Small intestine (tissue), 7 donors: ENCODE results near the gene METRN. TPM values are rescaled to one million over a fixed set of nuclear protein-coding genes. Genes with fewer than 3 reads are reported as not detected.

Experiments
- DNase-seq, 2 donors: peaks; one replicate each; pipeline versions ENCODE4 v3.0.0 to v3.0.0-alpha.2; 2013
- FAIRE-seq: peaks from 2 replicates; lab custom pipeline; 2012; peaks lifted over from hg19 to GRCh38; lab: Jason Lieb, UNC
- H3K27ac ChIP-seq, 3 donors: one replicate each; pipeline ENCODE4 v1.5.1; 2013; ENCODE audit warnings: low read length in 2 of 3, mild to moderate bottlenecking in 2 of 3, control low read depth in 1 of 3, inconsistent platforms in 1 of 3, low read depth in 1 of 3, moderate library complexity in 1 of 3
- H3K27me3 ChIP-seq, 3 donors: one replicate each; pipeline ENCODE4 v1.6.1; 2013; ENCODE audit warnings: low read length in 3 of 3, inconsistent platforms in 1 of 3; ENCODE audit not compliant: control insufficient read depth in 3 of 3, insufficient read depth in 3 of 3
- H3K36me3 ChIP-seq, 3 donors: one replicate each; pipeline ENCODE4 v1.6.1; 2013; ENCODE audit warnings: low read length in 3 of 3, inconsistent platforms in 1 of 3, low read depth in 1 of 3, mild to moderate bottlenecking in 1 of 3, moderate library complexity in 1 of 3; ENCODE audit not compliant: control insufficient read depth in 3 of 3, insufficient read depth in 2 of 3
- H3K4me1 ChIP-seq, 3 donors: one replicate each; pipeline ENCODE4 v1.6.1; 2013; ENCODE audit warnings: low read length in 2 of 3, inconsistent platforms in 1 of 3, low read depth in 1 of 3, mild to moderate bottlenecking in 1 of 3, moderate library complexity in 1 of 3; ENCODE audit not compliant: control insufficient read depth in 3 of 3, insufficient read depth in 2 of 3
- H3K4me3 ChIP-seq, 3 donors: one replicate each; pipeline ENCODE4 v1.5.1; 2013; ENCODE audit warnings: low read length in 3 of 3, control low read depth in 1 of 3, inconsistent platforms in 1 of 3, low read depth in 1 of 3, mild to moderate bottlenecking in 1 of 3, moderate library complexity in 1 of 3
- H3K9me3 ChIP-seq, 2 donors: one replicate each; pipeline ENCODE4 v1.6.1; 2013; ENCODE audit warnings: low read depth in 1 of 2, low read length in 1 of 2; ENCODE audit not compliant: control insufficient read depth in 2 of 2, insufficient read depth in 1 of 2
- WGBS, 3 donors: extraction: QIAGEN DNeasy Blood & Tissue Kit; methylation state at CpG; one replicate each; pipeline ENCODE4 v1.1.7; 2013; 5-methylcytosine and 5-hydroxymethylcytosine counted together
- polyA plus RNA-seq, 4 donors: library from polyadenylated mRNA; stranded (reverse) in 3 of 4; unstranded in 1 of 4; fragments of 200-250 nt in 3 of 4; fragments of 120-200 nt in 1 of 4; gene quantifications; one replicate each; pipeline versions ENCODE4 v1.2.1 to v1.2.3, GENCODE V29; 2013
- donor health status: healthy with polysubstance abuse.
- donor health status: control.
- donor health status: control.
- donor health status: Bipolar disorder and iron deficiency.
- donor health status: healthy.

Gene METRN
- polyA plus RNA-seq, 4 donors: 4.9 to 14.1 (median 9.3) TPM

- peaks cover 0 to 23% (median 0%) of the 10 kb centered on the region in 3 donors for H3K36me3 ChIP-seq
- no peak for FAIRE-seq
- no peak overlapping the region for H3K27ac ChIP-seq
- H3K9me3 ChIP-seq: peaks cover 3 to 8% of the 10 kb centered on the region in 2 donors
- no peak overlapping the region for H3K4me3 ChIP-seq
- peaks cover 6 to 34% (median 9%) of the 10 kb centered on the region in 3 donors for H3K4me1 ChIP-seq
- H3K27me3 ChIP-seq: peaks cover 0 to 22% (median 10%) of the 10 kb centered on the region in 3 donors
- DNase-seq: no peak
- WGBS, 3 donors: 59 to 69% (median 60%) methylated on average over 29 of the region's 29 CpGs
Observed at GRCh38 chr16:724188-725040, 9.5 kb downstream of the METRN start.

- Histone ChIP-seq H3K4me3 (no peak overlapping the region), H3K4me1 (peaks cover 4 to 28% (median 7%) of the 10 kb centered on the region in 3 donors), H3K36me3 (peaks cover 0 to 29% (median 0%) of the 10 kb centered on the region in 3 donors), H3K27ac (no peak overlapping the region), H3K27me3 (peaks cover 0 to 22% (median 10%) of the 10 kb centered on the region in 3 donors), H3K9me3 (peaks cover 3 to 8% of the 10 kb centered on the region in 2 donors)
- WGBS, 3 donors: 61 to 76% (median 63%) methylated on average over 4 to 7 of the region's 7 CpGs
- DNase-seq (no peak), FAIRE-seq (no peak)
Observed at GRCh38 chr16:725041-725376, 10.1 kb downstream of the METRN start.

GRCh38 chr16:725463-726187, 10.7 kb downstream of the METRN start:
- Histone ChIP-seq H3K27me3 (peaks cover 0 to 22% (median 10%) of the 10 kb centered on the region in 3 donors), H3K27ac (no peak overlapping the region), H3K36me3 (peaks cover 0 to 35% (median 0%) of the 10 kb centered on the region in 3 donors), H3K4me1 (peaks cover 0 to 23% (median 4%) of the 10 kb centered on the region in 3 donors), H3K4me3 (no peak overlapping the region), H3K9me3 (peaks cover 3 to 8% of the 10 kb centered on the region in 2 donors)
- FAIRE-seq (no peak), DNase-seq (no peak)
- WGBS, 3 donors: 14 to 65% (median 41%) methylated on average over 21 to 23 of the region's 23 CpGs

GRCh38 chr16:726188-726437, 11.2 kb downstream of the METRN start:
- Histone ChIP-seq H3K4me3 (no peak overlapping the region), H3K9me3 (peaks cover 3 to 8% of the 10 kb centered on the region in 2 donors), H3K36me3 (peaks cover 0 to 40% (median 0%) of the 10 kb centered on the region in 3 donors), H3K27me3 (peaks cover 0 to 22% (median 10%) of the 10 kb centered on the region in 3 donors), H3K27ac (no peak overlapping the region), H3K4me1 (peaks cover 0 to 23% (median 4%) of the 10 kb centered on the region in 3 donors)
- DNase-seq (no peak), FAIRE-seq (no peak)
- WGBS, 3 donors: 5 to 28% (median 15%) methylated on average over 6 to 9 of the region's 9 CpGs

GRCh38 chr16:726438-727290, 11.7 kb downstream of the METRN start, which contains the start of the genes CCDC78 and HAGHL:
CCDC78 (minus strand) TSS chr16:726443; CDS start chr16:726367, 76 bp downstream.
HAGHL (plus strand) TSS chr16:727106; CDS start chr16:727510, 404 bp downstream.
- Histone ChIP-seq H3K4me1 (peaks cover 0 to 23% (median 4%) of the 10 kb centered on the region in 3 donors), H3K9me3 (peaks cover 2 to 5% of the 10 kb centered on the region in 2 donors), H3K4me3 (peak within 1 kb of the TSS; percentile 25 to 52 (median 41)), H3K27me3 (peaks cover 0 to 22% (median 10%) of the 10 kb centered on the region in 3 donors), H3K27ac (no peak within 1 kb of the TSS), H3K36me3 (peaks cover 0 to 45% (median 0%) of the 10 kb centered on the region in 3 donors)
- DNase-seq (peak in 1 of 2 donors; percentile 46), FAIRE-seq (no peak)
- 1 to 2% (median 2%) methylated on average over 49 to 88 of the region's 88 CpGs for WGBS, 3 donors

- H3K9me3 ChIP-seq: no peaks in the 10 kb centered on the region
- H3K36me3 ChIP-seq: peaks cover 0 to 45% (median 0%) of the 10 kb centered on the region in 3 donors
- FAIRE-seq (no peak), DNase-seq (peak in 1 of 2 donors; percentile 59)
- H3K4me3 ChIP-seq: peak overlapping the region; percentile 25 to 52 (median 41)
- no peak overlapping the region for H3K27ac ChIP-seq
- H3K27me3 ChIP-seq: peaks cover 0 to 22% (median 10%) of the 10 kb centered on the region in 3 donors
- H3K4me1 ChIP-seq: peaks cover 0 to 19% (median 4%) of the 10 kb centered on the region in 3 donors
- 0 to 1% (median 0%) methylated on average over 42 to 61 of the region's 61 CpGs for WGBS, 3 donors
Observed at GRCh38 chr16:727291-727977, 12.5 kb downstream of the METRN start.

- Histone ChIP-seq H3K9me3 (no peaks in the 10 kb centered on the region), H3K4me3 (peak overlapping the region; percentile 25 to 52 (median 37)), H3K27me3 (peaks cover 0 to 22% (median 10%) of the 10 kb centered on the region in 3 donors), H3K27ac (no peak overlapping the region), H3K36me3 (peaks cover under 1 to 45% (median 6%) of the 10 kb centered on the region in 3 donors), H3K4me1 (peaks cover 0 to 19% (median 4%) of the 10 kb centered on the region in 3 donors)
- FAIRE-seq (no peak), DNase-seq (peak; percentile 50 to 84)
- 1 to 3% (median 1%) methylated on average over 29 to 80 of the region's 80 CpGs for WGBS, 3 donors
Observed at GRCh38 chr16:728131-728889, 13.4 kb downstream of the METRN start.
